Erythroblast (primary cell): ENCODE measurements around the gene PRUNE1.

Experiments used
- GATA1 ChIP-seq: IDR thresholded peaks from 2 replicates; pipeline ENCODE4 v1.6.1; 2011; ENCODE audit warnings: low read depth, mild to moderate bottlenecking, control low read depth, low read length, moderate library complexity
- POLR2A ChIP-seq: IDR thresholded peaks from 2 replicates; pipeline ENCODE4 v1.6.1; 2011; ENCODE audit warnings: mild to moderate bottlenecking, low read length

- no peak for TF ChIP-seq POLR2A
- no peak for TF ChIP-seq GATA1
Measured at GRCh38 chr1:150981805-150982712, 26.2 kb upstream of the PRUNE1 start, which contains the start of gene ANXA9.
